Measurements from ENCODE around the gene HK2.
"Not testable (repeated sequence)": the region's sequence is repeated elsewhere in the genome, so short reads cannot be mapped to it uniquely, and the experiment has no call there.

The HK2 gene

DNA sequence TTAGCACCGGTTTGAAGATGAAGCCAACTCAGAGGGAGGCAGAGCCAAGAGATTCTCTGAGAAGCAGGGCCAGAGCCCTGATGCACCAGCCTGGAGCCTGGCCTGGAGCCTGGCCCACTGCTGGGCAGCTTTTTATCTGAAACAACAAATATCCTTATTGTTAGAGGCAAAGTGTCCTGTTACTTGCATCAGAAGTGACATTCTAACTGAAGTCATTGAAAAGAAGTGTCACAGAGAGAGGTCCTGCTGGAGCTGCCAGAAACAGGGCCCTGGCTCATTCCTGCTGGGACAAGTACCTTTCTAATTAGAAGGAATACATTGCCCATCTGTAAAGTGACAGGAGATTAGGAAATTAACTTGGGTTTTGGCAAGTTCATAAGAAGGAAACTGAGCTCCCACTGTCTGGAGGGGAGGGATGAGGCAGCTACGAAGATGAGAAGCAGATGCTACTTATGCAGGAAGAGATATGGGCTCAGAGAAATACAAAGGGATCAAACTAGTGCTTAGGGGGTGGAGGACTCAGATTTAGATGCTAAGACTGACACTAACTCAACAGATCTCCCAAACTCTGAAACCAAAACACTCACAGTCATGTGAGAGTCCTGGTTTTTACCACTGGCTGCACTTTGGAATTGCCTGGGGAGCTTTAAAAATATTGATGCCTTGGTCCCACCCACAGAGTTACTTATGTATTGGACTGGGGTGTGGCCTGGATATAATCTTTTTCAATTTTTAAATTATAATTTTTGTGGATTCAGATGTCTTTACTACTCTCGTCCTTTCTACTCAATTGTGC is 11.0 kb upstream of the HK2 start:
- H3K4me1 ChIP-seq (ENCODE audit: insufficient read depth, low read length), result peaks cover 3% of the 10 kb centered on the region; the same call in 1 of the 2 replicates
- H3K9ac ChIP-seq (ENCODE audit: low read depth, low read length), result no peak overlapping the region
- H3K36me3 ChIP-seq (ENCODE audit: insufficient read depth, low read length), result no peaks in the 10 kb centered on the region
- no peaks in the 10 kb centered on the region for H3K9me3 ChIP-seq (ENCODE audit: control insufficient read depth, insufficient read depth, low read length)

DNA sequence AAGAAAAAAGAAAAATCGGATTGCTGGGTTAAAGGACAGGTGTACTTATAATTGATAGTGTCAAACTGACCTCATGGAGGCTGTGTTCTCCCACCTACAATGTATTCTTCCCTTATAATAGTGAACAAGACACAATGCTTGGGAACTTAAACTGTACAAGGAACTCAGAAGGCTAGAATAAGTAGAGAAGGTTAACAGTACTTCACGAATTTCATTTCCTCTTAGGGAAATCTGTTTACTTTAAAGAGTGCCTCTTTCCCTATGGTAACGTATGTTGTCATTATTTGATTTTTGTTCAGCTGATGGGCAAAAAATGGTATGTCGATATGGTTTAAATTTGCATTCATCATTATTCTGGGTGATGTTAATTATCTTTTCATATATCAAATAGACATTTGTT is 9.2 kb upstream of the HK2 start:
- Histone ChIP-seq H3K4me1 (ENCODE audit: insufficient read depth, low read length) (peaks cover 3% of the 10 kb centered on the region; the same call in 1 of the 2 replicates), H3K9ac (ENCODE audit: low read depth, low read length) (no peak overlapping the region), H3K9me3 (ENCODE audit: control insufficient read depth, insufficient read depth, low read length) (no peaks in the 10 kb centered on the region), H3K36me3 (ENCODE audit: insufficient read depth, low read length) (no peaks in the 10 kb centered on the region)

GRCh38 chr2:74828543-74828942 is 5.4 kb upstream of the HK2 start:
- H3K36me3 ChIP-seq (ENCODE audit: insufficient read depth, low read length), result no peaks in the 10 kb centered on the region
- no peak overlapping the region for H3K9ac ChIP-seq (ENCODE audit: low read depth, low read length)
- H3K4me1 ChIP-seq (ENCODE audit: insufficient read depth, low read length), result peaks cover 5% of the 10 kb centered on the region; the same call in 1 of the 2 replicates
- no peaks in the 10 kb centered on the region for H3K9me3 ChIP-seq (ENCODE audit: control insufficient read depth, insufficient read depth, low read length)

DNA sequence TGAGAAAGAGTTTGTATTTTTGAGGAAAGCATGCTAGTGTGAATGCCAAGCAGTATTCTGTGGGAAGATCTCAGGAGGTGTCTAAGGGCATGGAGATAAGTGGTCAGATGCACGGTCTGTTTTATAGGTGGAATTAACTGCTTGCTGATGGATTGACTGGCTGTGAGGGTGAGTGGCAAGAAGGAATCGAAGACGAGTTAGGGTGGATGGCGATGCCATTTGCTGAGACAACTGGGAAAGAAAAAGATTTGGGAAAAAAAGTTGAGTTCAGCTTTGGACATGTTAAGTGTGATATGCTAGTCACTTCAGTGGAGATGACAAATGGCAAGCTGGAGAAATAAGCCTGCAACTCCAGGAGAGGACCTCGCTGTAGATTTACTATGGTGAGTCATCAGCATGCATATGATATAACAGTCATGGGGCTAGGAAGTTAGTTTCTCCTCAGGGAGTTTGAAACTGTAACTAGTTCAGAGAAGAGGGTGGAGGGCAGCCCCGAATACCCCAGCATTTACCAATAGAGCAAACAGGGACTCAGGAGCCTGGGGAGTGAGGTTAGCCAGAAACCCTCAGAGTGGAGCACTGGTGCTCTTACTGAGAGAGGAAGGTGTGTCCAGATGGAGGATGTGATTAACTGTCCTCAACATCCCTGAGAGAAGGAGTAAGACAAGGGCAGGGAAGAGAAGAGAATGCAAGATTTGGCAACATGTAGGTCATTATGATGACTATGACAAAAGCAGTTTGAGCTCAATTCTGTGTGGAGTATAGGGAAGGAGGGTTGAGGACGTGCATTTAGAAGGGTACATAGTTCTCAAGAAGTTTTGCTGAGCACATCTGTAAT is 2.0 kb upstream of the HK2 start:
- H3K4me1 ChIP-seq (ENCODE audit: insufficient read depth, low read length), result peaks cover 9% of the 10 kb centered on the region
- no peaks in the 10 kb centered on the region for H3K36me3 ChIP-seq (ENCODE audit: insufficient read depth, low read length)
- H3K9ac ChIP-seq (ENCODE audit: low read depth, low read length), result no peak overlapping the region
- no peaks in the 10 kb centered on the region for H3K9me3 ChIP-seq (ENCODE audit: control insufficient read depth, insufficient read depth, low read length)

- H3K9me3 ChIP-seq (ENCODE audit: control insufficient read depth, insufficient read depth, low read length); H3K36me3 ChIP-seq (ENCODE audit: insufficient read depth, low read length): not testable (repeated sequence)
- Histone ChIP-seq H3K4me1 (ENCODE audit: insufficient read depth, low read length) (peaks cover 24% of the 10 kb centered on the region), H3K9ac (ENCODE audit: low read depth, low read length) (peak overlapping the region; percentile 86)
Observed at GRCh38 chr2:74834234-74834791, 386 bp downstream of the HK2 start.

- Histone ChIP-seq H3K9me3 (ENCODE audit: control insufficient read depth, insufficient read depth, low read length) (no peaks in the 10 kb centered on the region), H3K4me1 (ENCODE audit: insufficient read depth, low read length) (peaks cover 24% of the 10 kb centered on the region), H3K9ac (ENCODE audit: low read depth, low read length) (peak overlapping the region; percentile 86), H3K36me3 (ENCODE audit: insufficient read depth, low read length) (no peaks in the 10 kb centered on the region)
Observed at GRCh38 chr2:74834792-74835755, 1.1 kb downstream of the HK2 start.

DNA sequence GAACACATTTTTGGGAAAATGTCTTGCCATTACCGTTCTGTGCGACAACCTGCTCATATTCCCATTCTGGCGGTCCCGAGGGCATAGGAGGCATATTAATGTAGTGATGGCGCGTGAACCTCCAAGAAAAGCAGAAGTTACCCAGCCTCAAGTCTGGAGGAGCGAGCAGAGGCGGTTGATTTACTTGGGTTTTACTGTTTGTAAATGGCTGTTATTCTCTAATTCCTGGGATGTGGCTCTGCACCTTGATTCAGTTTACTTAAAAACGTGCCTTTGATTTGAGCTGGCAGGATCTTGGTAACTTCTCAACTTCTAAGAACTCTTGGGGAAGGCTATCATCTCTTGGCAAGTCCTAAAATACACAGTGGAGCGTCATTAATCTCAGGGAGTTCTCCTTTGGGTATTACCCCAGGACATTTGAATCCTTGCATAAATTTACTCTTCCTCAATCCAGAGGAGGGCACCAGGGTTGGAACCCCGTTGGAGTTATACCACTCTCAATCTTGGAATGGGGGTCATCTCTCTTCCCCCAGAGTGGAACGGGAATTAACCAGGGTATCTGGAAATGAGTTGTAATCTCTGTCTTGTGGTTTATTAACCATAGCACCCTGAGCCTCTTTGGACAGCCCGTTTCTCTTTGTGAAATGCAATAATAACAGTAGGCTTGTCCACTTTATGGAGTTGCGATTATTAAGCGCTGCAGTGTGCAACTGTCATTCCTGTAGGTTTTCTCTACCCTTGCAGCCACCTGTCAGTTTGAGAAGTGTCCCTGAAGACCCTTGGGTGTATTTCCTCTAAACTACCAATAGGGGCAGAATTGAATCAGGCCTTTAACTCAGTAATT is 2.1 kb downstream of the HK2 start:
- Histone ChIP-seq H3K9me3 (ENCODE audit: control insufficient read depth, insufficient read depth, low read length) (no peaks in the 10 kb centered on the region), H3K4me1 (ENCODE audit: insufficient read depth, low read length) (peaks cover 24% of the 10 kb centered on the region), H3K9ac (ENCODE audit: low read depth, low read length) (peak overlapping the region; percentile 86)

GRCh38 chr2:74836675-74837401 is 2.9 kb downstream of the HK2 start:
- Histone ChIP-seq H3K36me3 (ENCODE audit: insufficient read depth, low read length) (no peaks in the 10 kb centered on the region), H3K9me3 (ENCODE audit: control insufficient read depth, insufficient read depth, low read length) (no peaks in the 10 kb centered on the region), H3K4me1 (ENCODE audit: insufficient read depth, low read length) (peaks cover 23% of the 10 kb centered on the region), H3K9ac (ENCODE audit: low read depth, low read length) (no peak overlapping the region)

More for the DNA sequence above, 2.1 kb downstream of the HK2 start:
- H3K36me3 ChIP-seq (ENCODE audit: insufficient read depth, low read length), result no peaks in the 10 kb centered on the region

- H3K36me3 ChIP-seq (ENCODE audit: insufficient read depth, low read length), result no peaks in the 10 kb centered on the region
- no peaks in the 10 kb centered on the region for H3K9me3 ChIP-seq (ENCODE audit: control insufficient read depth, insufficient read depth, low read length)
- peaks cover 32% of the 10 kb centered on the region for H3K4me1 ChIP-seq (ENCODE audit: insufficient read depth, low read length)
- H3K9ac ChIP-seq (ENCODE audit: low read depth, low read length), result no peak overlapping the region
Observed at GRCh38 chr2:74841641-74842040, 7.7 kb downstream of the HK2 start.

DNA sequence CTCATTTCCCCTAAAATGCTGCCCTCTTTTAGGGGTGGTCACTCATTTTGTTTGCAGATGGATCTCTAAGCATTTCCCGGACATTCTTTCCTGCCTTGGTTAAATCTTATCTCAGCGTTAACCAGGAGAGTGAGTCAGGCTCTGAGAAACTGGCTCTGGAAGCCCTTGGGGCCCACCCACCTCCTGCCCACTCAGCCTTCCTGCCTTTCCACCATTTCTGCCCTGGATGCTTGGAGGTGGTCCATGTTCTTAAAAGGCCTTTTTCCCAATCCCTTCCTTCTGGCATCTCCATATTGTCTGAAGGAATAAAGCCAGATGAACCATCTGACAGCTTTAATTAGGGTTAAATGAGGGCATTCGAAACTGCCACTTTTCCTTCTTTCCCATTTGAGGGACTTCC is 9.5 kb downstream of the HK2 start:
- no peaks in the 10 kb centered on the region for H3K9me3 ChIP-seq (ENCODE audit: control insufficient read depth, insufficient read depth, low read length)
- no peaks in the 10 kb centered on the region for H3K36me3 ChIP-seq (ENCODE audit: insufficient read depth, low read length)
- H3K4me1 ChIP-seq (ENCODE audit: insufficient read depth, low read length), result peaks cover 31% of the 10 kb centered on the region
- no peak overlapping the region for H3K9ac ChIP-seq (ENCODE audit: low read depth, low read length)

GRCh38 chr2:74843899-74844298 is 10.0 kb downstream of the HK2 start:
- Histone ChIP-seq H3K36me3 (ENCODE audit: insufficient read depth, low read length) (no peaks in the 10 kb centered on the region), H3K9ac (ENCODE audit: low read depth, low read length) (no peak overlapping the region), H3K9me3 (ENCODE audit: control insufficient read depth, insufficient read depth, low read length) (no peaks in the 10 kb centered on the region), H3K4me1 (ENCODE audit: insufficient read depth, low read length) (peaks cover 34% of the 10 kb centered on the region)

- H3K4me1 ChIP-seq (ENCODE audit: insufficient read depth, low read length), result peaks cover 40% of the 10 kb centered on the region
- no peaks in the 10 kb centered on the region for H3K9me3 ChIP-seq (ENCODE audit: control insufficient read depth, insufficient read depth, low read length)
- no peaks in the 10 kb centered on the region for H3K36me3 ChIP-seq (ENCODE audit: insufficient read depth, low read length)
- no peak overlapping the region for H3K9ac ChIP-seq (ENCODE audit: low read depth, low read length)
Observed at GRCh38 chr2:74844752-74845151, 10.8 kb downstream of the HK2 start.

Data from ES-I3 (cell line).